IMR-90 (cell line): ENCODE results near the gene HRC. TPM values are rescaled to one million over a fixed set of nuclear protein-coding genes. Genes with fewer than 3 reads are reported as not detected.

Experiments used
- ATAC-seq: fragments of 200-7000 bp; cut with Tn5 transposase; 2 replicates; pipeline ENCODE4 v1.9.1; 2020; ENCODE audit warnings: low read depth, mild to moderate bottlenecking, moderate library complexity
- BruUV-seq: library from RNA; stranded (reverse); fragments of 400-500 nt; replicated peaks from 2 replicates; lab custom pipeline; 2021; lab: Mats Ljungman, UMichigan
- CTCF ChIA-PET: fragments of 300-600 bp; formaldehyde crosslinking; extraction: SDS; loops from one replicate; lab custom pipeline; 2021; ENCODE audit warnings: antibody characterized with exemption; lab: Yijun Ruan, JAX
- POLR2A ChIA-PET: fragments of 300-600 bp; sonication (Branson Sonifier 250); formaldehyde crosslinking; loops from one replicate; lab custom pipeline; 2022; ENCODE audit warnings: antibody characterized with exemption; ENCODE audit not compliant: unreplicated experiment; lab: Charles Lee
- DNase-seq: peaks from one replicate; pipeline ENCODE4 v3.0.0; 2013
- H2AFZ ChIP-seq: replicated peaks from 2 replicates; pipeline ENCODE3; 2013; ENCODE audit warnings: low read length, mild to moderate bottlenecking; ENCODE audit not compliant: poor library complexity
- H2AK5ac ChIP-seq: 2 replicates; pipeline ENCODE4 v1.6.1; 2013; ENCODE audit warnings: low read depth, low read length, inconsistent platforms
- H2AK9ac ChIP-seq: replicated peaks from 2 replicates; pipeline ENCODE3; 2013; ENCODE audit warnings: mild to moderate bottlenecking, low read depth, low read length, moderate library complexity; ENCODE audit not compliant: poor library complexity
- H2BK120ac ChIP-seq: 2 replicates; pipeline ENCODE4 v1.6.1; 2013; ENCODE audit warnings: low read depth, low read length, inconsistent platforms
- H2BK15ac ChIP-seq: 3 replicates; pipeline ENCODE4 v1.6.1; 2013; ENCODE audit warnings: low read depth, low read length, inconsistent platforms
- H2BK20ac ChIP-seq: 2 replicates; pipeline ENCODE4 v1.6.1; 2013; ENCODE audit warnings: low read depth, mild to moderate bottlenecking, inconsistent platforms, low read length, moderate library complexity
- H2BK5ac ChIP-seq: 2 replicates; pipeline ENCODE4 v1.6.1; 2013; ENCODE audit warnings: mild to moderate bottlenecking, low read depth, low read length, inconsistent platforms; ENCODE audit not compliant: poor library complexity, severe bottlenecking
- H3K14ac ChIP-seq: replicated peaks from 2 replicates; pipeline ENCODE4 v1.6.1; 2013; ENCODE audit warnings: low read depth, low read length, inconsistent platforms
- H3K18ac ChIP-seq: 2 replicates; pipeline ENCODE4 v1.6.1; 2013; ENCODE audit warnings: low read depth, low read length, control low read depth
- H3K23ac ChIP-seq: 2 replicates; pipeline ENCODE4 v1.6.1; 2013; ENCODE audit warnings: low read depth, low read length, inconsistent platforms
- H3K27ac ChIP-seq: 2 replicates; pipeline ENCODE4 v1.5.1; 2013; ENCODE audit warnings: mild to moderate bottlenecking, control low read depth, low read length; ENCODE audit not compliant: insufficient read depth
- H3K27me3 ChIP-seq: 2 replicates; pipeline ENCODE4 v1.6.1; 2013; ENCODE audit warnings: low read length; ENCODE audit not compliant: control insufficient read depth, insufficient read depth
- H3K36me3 ChIP-seq: 2 replicates; pipeline ENCODE4 v1.6.1; 2013; ENCODE audit warnings: low read length, mixed read lengths; ENCODE audit not compliant: control insufficient read depth, insufficient read depth
- H3K4ac ChIP-seq: 2 replicates; pipeline ENCODE4 v1.6.1; 2013; ENCODE audit warnings: low read depth, low read length, inconsistent platforms
- H3K4me1 ChIP-seq: 2 replicates; pipeline ENCODE4 v1.6.1; 2013; ENCODE audit warnings: low read length, mixed read lengths; ENCODE audit not compliant: control insufficient read depth, insufficient read depth
- H3K4me2 ChIP-seq: 2 replicates; pipeline ENCODE4 v1.6.1; 2013; ENCODE audit warnings: low read depth, mild to moderate bottlenecking, control low read depth, low read length, moderate library complexity
- H3K4me3 ChIP-seq: 2 replicates; pipeline ENCODE4 v1.5.1; 2013; ENCODE audit warnings: low read depth, mild to moderate bottlenecking, control low read depth, low read length, moderate library complexity; ENCODE audit not compliant: insufficient read depth
- H3K56ac ChIP-seq: 2 replicates; pipeline ENCODE4 v1.6.1; 2013; ENCODE audit warnings: low read length, inconsistent platforms; ENCODE audit not compliant: insufficient read depth; ENCODE audit errors: extremely low read depth
- H3K79me1 ChIP-seq, 2 experiments: 2 replicates each; pipeline ENCODE4 v1.6.1; 2013; ENCODE audit warnings: low read length in 2 of 2, inconsistent platforms in 1 of 2, low read depth in 1 of 2
- H3K9ac ChIP-seq: 2 replicates; pipeline ENCODE4 v1.6.1; 2013; ENCODE audit warnings: low read depth, low read length, control low read depth
- H3K9me1 ChIP-seq: 2 replicates; pipeline ENCODE4 v1.6.1; 2013; ENCODE audit warnings: low read length, inconsistent platforms; ENCODE audit not compliant: insufficient read depth
- H3K9me3 ChIP-seq: 2 replicates; pipeline ENCODE4 v1.6.1; 2013; ENCODE audit warnings: low read length; ENCODE audit not compliant: control insufficient read depth, insufficient read depth
- H4K20me1 ChIP-seq: 2 replicates; pipeline ENCODE4 v1.6.1; 2013; ENCODE audit warnings: low read length, inconsistent platforms; ENCODE audit not compliant: insufficient read depth
- H4K5ac ChIP-seq: 2 replicates; pipeline ENCODE4 v1.6.1; 2013; ENCODE audit warnings: mild to moderate bottlenecking, low read depth, low read length, control low read depth
- H4K8ac ChIP-seq, 2 experiments: 2 replicates each; pipeline ENCODE4 v1.6.1; 2013; ENCODE audit warnings: low read depth in 2 of 2, low read length in 2 of 2, control low read depth in 1 of 2, inconsistent platforms in 1 of 2
- H4K91ac ChIP-seq: 2 replicates; pipeline ENCODE4 v1.6.1; 2013; ENCODE audit warnings: low read depth, low read length, inconsistent platforms; ENCODE audit not compliant: insufficient read depth
- BHLHE40 ChIP-seq: fragments of 150-350 bp; IDR thresholded peaks from 2 replicates; pipeline ENCODE4 v1.6.1; 2016; ENCODE audit warnings: mild to moderate bottlenecking, low read depth, low read length
- CTCF ChIP-seq: conservative IDR thresholded peaks from 2 replicates; pipeline ENCODE4 v1.5.1; 2012; ENCODE audit warnings: mild to moderate bottlenecking, low read depth, low read length, improper control_type of control experiment
- ELK1 ChIP-seq: fragments of 150-350 bp; IDR thresholded peaks from 2 replicates; pipeline ENCODE4 v1.6.1; 2016; ENCODE audit warnings: low read depth, mild to moderate bottlenecking, low read length, moderate library complexity, borderline replicate concordance
- MAFK ChIP-seq: IDR thresholded peaks from 2 replicates; pipeline ENCODE4 v1.6.1; 2012; ENCODE audit warnings: low read depth, low read length, improper control_type of control experiment
- MAZ ChIP-seq: IDR thresholded peaks from 2 replicates; pipeline ENCODE4 v1.6.1; 2012; ENCODE audit warnings: low read depth, mild to moderate bottlenecking, low read length, improper control_type of control experiment, moderate library complexity, borderline replicate concordance
- POLR2A ChIP-seq: IDR thresholded peaks from 2 replicates; pipeline ENCODE4 v1.6.1; 2012; ENCODE audit warnings: mild to moderate bottlenecking, low read depth, low read length
- RAD21 ChIP-seq: IDR thresholded peaks from 2 replicates; pipeline ENCODE4 v1.6.1; 2012; ENCODE audit warnings: low read length, improper control_type of control experiment
- RCOR1 ChIP-seq: IDR thresholded peaks from 2 replicates; pipeline ENCODE4 v1.6.1; 2012; ENCODE audit warnings: mild to moderate bottlenecking, low read length, improper control_type of control experiment; ENCODE audit not compliant: insufficient replicate concordance
- SMC3 ChIP-seq: fragments of 150-350 bp; IDR thresholded peaks from 2 replicates; pipeline ENCODE4 v1.6.1; 2016; ENCODE audit warnings: low read depth, mild to moderate bottlenecking, antibody characterized with exemption, low read length, moderate library complexity
- WGBS, 2 experiments: methylation state at CpG; one replicate each; pipeline versions ENCODE4 v1.1.5 to v1.1.7; 2013; ENCODE audit warnings: missing lambda C conversion rate in 2 of 2; ENCODE audit not compliant: insufficient read length in 1 of 2; ENCODE audit errors: extremely low coverage in 2 of 2; 5-methylcytosine and 5-hydroxymethylcytosine counted together
- dilution Hi-C: fragments of 300-500 bp; cut with HindIII; formaldehyde crosslinking; loops from one replicate; pipeline ENCODE4 v1.14.3; 2018; ENCODE audit warnings: low sequenced_read_pairs; ENCODE audit not compliant: unreplicated experiment
- in situ Hi-C: fragments of 300-500 bp; cut with MboI; formaldehyde crosslinking; loops from 3 replicates; pipeline ENCODE4 v1.14.3; 2019; ENCODE audit warnings: low sequenced_read_pairs, inconsistent platforms, mixed read lengths
- intact Hi-C: fragments of 100-400 bp; cut with micrococcal nuclease; formaldehyde crosslinking; loops from 2 replicates; pipeline ENCODE4 v1.10.0; 2022
- polyA plus RNA-seq, 3 experiments: library from polyadenylated mRNA; depleted of rRNA; stranded (reverse); fragments of >200 nt; gene quantifications; 2 replicates each; pipeline ENCODE4 v1.2.3, GENCODE V29; 2012; ENCODE audit warnings: low replicate concordance in 1 of 3
- total RNA-seq: library from RNA; depleted of rRNA; stranded (reverse); fragments of >200 nt; gene quantifications from 2 replicates; pipeline ENCODE4 v1.2.3, GENCODE V29; 2012

HRC gene
- total and polyA plus RNA-seq, 2 of the 4 experiments (the other 2 are of a cell fraction) = 0.03 TPM; not detected in 1

- no peak for TF ChIP-seq CTCF
These were observed 6.2 kb downstream of the HRC start (continued) for GRCh38 chr19:49148784-49149651.

- 0 out of 4 replicates have a peak, but pooled peaks cover 0 to 7% of the 10 kb centered on the region in 2 experiments for H3K79me1 ChIP-seq
- in situ Hi-C loops (no loop called here), intact Hi-C loops (no loop called here), dilution Hi-C loops (no loop called here)
- no peaks in the 10 kb centered on the region for H4K20me1 ChIP-seq
- H4K8ac ChIP-seq = no peak overlapping the region
- BruUV-seq = no TSS peak
- H2BK120ac ChIP-seq = no peak overlapping the region
- H2AK9ac ChIP-seq = peak overlapping the region; percentile 37
- H3K36me3 ChIP-seq = no peaks in the 10 kb centered on the region
- no peak overlapping the region; the same call in 1 of the 2 replicates for H3K23ac ChIP-seq
- WGBS, 2 experiments = 100% methylated on average over 2 of the region's 11 CpGs; no CpG with 5 or more reads in 1 of the 2 experiments
- H3K9me3 ChIP-seq = no peaks in the 10 kb centered on the region
- H3K4ac ChIP-seq = no peak overlapping the region
- no peak overlapping the region for H2AFZ ChIP-seq
- H4K5ac ChIP-seq = no peak overlapping the region
- DNase-seq (no peak), ATAC-seq (no peak)
- no peaks in the 10 kb centered on the region for H3K27me3 ChIP-seq
- ChIA-PET CTCF (interaction anchor here (2.0 kb wide), 1 partner anchor 50 kb away, joined by 6 read pairs; no protein-coding TSS in a partner anchor), POLR2A (no interaction called here)
- H4K91ac ChIP-seq = no peak overlapping the region
- H3K9me1 ChIP-seq = no peaks in the 10 kb centered on the region
- H2BK20ac ChIP-seq = no peak overlapping the region
- H2BK5ac ChIP-seq = no peak overlapping the region
- no peak overlapping the region for H2BK15ac ChIP-seq
- no peak overlapping the region for H3K14ac ChIP-seq
- no peak overlapping the region for H3K18ac ChIP-seq
- no peak overlapping the region for H3K56ac ChIP-seq
- H3K27ac ChIP-seq = no peak overlapping the region
- H2AK5ac ChIP-seq = no peak overlapping the region
- peaks cover 12% of the 10 kb centered on the region for H3K4me1 ChIP-seq
- H3K9ac ChIP-seq = no peak overlapping the region
- no peak overlapping the region for H3K4me2 ChIP-seq
- H3K4me3 ChIP-seq = no peak overlapping the region
- no peak for TF ChIP-seq MAFK
- TF ChIP-seq BHLHE40 = no peak
- no peak for TF ChIP-seq RCOR1
- TF ChIP-seq POLR2A = no peak
- TF ChIP-seq ELK1 = no peak
- no peak for TF ChIP-seq RAD21
- TF ChIP-seq SMC3 = no peak
- no peak for TF ChIP-seq MAZ
- TF ChIP-seq CTCF = no peak
These were observed 7.0 kb downstream of the HRC start for GRCh38 chr19:49148044-49148682.
